Activated CD4-positive, alpha-beta T cell treated with anti-CD3 and anti-CD28 coated beads, Interleukin-2, amount 50 U/mL, for 48 hours (primary cell): ENCODE results near the gene TEX51.

ENCODE experiments used
- DNase-seq, 2 experiments: peaks; one replicate each; pipeline ENCODE4 v3.0.0-alpha.2; 2020

TEX51 gene

GRCh38 chr2:126879348-126880298 lies 19.1 kb upstream of the TEX51 start:
- DNase-seq, result no peak

- no peak for DNase-seq
Observed at GRCh38 chr2:126880324-126880723, 18.4 kb upstream of the TEX51 start.

DNA sequence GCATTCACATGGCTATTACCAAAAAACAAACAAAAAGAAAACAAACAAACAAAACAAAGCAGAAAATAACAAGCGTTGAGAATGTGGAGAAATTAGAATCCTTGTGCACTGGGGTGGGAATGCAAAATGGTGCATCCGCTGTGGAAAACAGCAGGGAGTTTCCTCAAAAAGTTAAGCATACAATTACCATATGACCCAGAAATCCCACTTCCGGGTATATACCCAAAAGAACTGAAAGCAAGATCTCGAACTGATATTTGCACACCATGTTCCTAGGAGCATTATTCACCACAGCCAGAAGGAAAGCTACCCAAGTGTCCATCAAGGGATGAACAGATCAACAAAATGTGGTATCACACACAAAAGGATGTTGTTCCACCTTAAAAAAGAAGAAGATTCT lies 17.9 kb upstream of the TEX51 start:
- DNase-seq, result no peak

- DNase-seq, result no peak
Observed at GRCh38 chr2:126881591-126881990, 17.1 kb upstream of the TEX51 start.

DNA sequence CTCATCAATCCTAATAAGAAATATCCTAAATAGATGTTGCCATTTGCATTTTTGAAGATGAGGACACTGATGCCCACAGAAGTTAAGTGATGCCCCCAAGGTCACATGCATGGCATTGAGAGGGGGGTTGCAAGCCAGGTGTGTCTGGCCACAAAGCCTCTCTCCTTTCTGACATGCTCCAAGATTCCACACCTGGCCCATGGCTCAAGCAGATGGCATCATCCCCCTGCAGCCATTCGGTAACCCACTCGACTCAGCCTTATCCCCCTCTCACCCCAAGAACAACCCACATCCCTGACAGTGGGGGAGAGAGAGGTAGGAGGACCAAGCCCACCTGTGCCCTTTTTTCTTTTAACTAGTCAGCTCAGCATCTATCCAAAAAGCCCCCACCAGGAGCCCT lies 16.5 kb upstream of the TEX51 start:
- DNase-seq, result no peak

- DNase-seq, result no peak
Observed at GRCh38 chr2:126882736-126883665, 15.7 kb upstream of the TEX51 start.

GRCh38 chr2:126883666-126884040 lies 15.0 kb upstream of the TEX51 start:
- DNase-seq, result no peak

DNA sequence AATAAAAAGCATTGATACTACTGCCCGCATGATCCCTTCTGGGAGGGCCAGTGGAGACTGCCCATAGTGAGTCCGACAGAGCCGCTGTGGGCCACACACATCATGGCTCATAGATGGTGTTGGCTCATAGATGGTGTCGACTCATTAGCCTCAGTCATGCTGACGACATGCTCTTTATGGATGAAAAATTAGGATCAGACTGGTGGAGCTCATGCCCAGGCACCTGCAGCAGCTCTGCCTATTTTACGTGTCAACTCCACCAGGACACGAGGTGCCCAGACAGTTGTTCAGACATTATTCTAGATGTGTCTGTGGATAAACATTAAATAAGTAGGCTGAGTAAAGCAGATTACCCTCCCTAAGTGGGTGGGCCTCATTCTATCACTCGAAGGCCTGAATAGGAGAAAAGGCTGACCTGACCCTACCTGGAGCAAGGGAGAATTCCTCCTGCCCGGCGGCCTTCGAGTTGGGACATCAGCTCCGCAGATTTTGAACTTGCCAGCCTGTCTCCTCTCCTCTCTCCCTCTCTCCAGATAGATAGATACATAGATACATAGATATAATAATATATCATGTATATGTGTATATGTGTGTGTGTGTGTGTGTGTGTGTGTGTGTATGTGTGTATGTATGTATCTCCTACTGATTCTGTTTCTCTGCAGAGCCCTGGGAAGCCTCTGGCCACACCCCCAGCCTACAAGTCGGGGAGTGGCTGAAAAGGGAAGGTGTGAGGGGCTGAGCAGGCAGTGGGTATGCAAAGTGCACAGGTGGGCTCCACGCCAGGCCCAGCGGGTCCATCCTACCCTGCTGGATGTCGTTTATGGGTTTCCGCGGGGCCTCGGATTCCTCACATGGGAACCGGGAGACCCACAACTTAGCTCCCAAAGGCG lies 13.6 kb upstream of the TEX51 start:
- DNase-seq, result no peak

- no peak for DNase-seq
Observed at GRCh38 chr2:126885751-126886210, 12.9 kb upstream of the TEX51 start.

DNA sequence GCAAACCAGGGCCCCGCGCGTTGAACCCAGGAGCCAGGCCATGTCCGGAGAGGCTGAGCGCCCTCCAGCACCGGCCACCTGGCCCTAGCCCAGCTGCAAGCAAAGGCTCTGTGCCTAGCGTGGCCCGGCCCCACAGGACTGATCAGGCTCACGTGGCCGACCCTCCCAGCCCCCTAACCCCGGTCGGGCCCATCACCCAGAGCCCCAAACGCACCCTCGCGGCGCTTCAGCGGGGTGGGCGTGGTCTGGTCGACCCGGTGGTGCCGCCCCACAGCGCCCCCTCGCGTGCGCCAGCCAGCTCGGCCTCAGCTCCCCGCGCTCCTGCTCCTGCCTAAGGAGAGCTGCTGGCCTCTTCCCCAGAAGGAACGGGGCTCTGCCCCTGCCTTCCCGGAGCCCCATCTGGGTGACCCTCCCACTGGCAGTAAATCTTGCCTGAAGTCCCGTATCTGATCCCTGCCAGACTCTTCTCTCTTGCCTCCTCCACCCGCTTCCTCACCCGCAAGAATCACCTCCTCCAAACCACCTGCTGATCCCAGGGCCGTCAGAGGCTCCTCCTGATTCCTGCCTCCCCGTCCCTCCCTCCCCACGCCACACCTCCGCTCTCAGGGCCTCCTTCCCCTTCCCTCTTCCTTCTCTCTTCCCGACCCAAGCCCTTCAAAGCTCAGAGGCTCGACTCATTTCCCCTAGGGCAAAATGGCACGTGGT lies 12.3 kb upstream of the TEX51 start:
- peak; percentile 61 to 67 for DNase-seq

DNA sequence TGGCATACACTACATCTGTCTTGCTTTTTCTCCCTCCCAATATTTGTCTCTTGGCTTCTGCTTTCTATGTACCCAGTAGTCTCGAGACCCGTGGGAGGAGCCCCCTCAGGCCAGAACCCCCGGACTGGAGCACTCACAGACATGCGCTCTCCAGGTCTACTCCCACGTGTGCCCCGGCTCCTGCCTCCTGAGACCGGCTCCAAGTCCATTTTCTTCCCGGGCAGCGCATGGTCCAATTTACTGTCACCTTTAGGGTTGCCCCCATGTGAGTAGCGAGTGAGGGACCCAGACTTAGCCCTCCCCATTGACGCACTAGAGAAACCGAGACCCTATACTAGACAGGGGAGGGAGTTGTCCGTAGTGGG lies 11.8 kb upstream of the TEX51 start:
- DNase-seq, result no peak

DNA sequence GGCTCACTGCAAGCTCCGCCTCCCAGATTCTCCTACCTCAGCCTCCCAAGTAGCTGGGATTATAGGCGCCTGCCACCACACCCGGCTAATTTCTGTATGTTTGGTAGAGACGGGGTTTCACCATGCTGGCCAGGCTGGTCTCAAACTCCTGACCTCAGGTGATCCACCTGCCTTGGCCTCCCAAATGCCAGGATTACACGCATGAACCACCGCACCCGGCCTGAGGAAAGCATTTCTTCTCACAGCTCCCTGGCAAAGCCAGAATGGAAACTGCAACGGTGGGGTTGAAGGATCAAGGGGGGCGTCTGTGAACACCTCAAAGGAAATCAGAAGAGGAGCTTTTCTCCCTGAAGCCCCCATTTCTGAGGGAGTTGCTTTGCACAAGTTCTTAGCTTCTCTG lies 11.2 kb upstream of the TEX51 start:
- DNase-seq, result no peak

DNA sequence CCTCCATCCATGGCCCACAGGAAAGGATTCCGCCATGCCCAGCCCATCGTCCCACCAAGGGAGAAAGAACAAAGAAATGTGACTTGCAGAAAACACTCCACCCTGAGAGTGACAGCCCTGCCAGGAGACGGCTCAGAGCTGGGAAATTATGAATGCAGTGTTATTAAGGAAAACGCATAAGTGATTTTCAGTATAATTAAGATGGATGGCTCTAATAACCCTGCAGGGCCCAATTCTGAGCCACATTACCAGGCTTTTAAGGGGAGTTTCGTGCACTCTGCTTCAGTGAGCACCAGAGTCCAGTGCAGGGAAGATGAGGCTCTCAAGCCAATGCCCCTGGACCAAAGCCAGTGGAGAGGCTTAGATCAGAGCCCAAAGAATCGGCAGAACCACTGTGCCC lies 10.6 kb upstream of the TEX51 start:
- no peak for DNase-seq

- DNase-seq, result no peak
Observed at GRCh38 chr2:126889071-126889470, 9.6 kb upstream of the TEX51 start.

DNA sequence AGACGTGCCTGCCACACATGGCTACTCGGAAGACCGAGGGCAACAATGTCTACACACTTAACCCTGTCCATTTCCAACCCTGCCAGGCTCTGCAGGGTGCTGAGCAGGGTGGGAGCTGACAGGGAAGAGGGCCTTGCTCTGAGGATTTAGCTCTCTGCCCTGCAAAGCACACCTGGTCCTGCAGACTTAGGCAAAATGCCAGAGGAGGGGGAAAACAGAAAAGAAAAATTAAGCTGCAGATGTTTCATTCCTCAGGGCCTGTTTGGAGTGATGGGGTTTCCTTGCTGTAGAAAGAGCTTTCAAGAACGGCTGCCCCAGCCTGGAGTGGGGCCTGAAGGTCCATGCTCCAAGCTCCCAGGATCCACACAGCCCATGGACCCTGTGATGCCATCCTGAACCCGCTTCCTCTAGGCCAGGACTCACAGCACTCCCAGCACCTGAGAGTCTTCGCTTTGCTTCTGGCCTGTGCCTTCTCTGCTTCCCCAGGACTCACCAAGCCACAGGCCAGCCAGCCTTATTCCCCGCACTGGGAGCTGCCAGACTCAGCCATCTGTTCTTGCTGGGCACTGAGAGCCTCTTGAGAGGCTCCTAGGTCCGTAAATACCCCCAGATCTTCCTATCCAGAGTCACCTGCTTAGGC lies 9.1 kb upstream of the TEX51 start:
- DNase-seq, result no peak

GRCh38 chr2:126890136-126890510 lies 8.6 kb upstream of the TEX51 start:
- no peak for DNase-seq

GRCh38 chr2:126890551-126891450 lies 7.9 kb upstream of the TEX51 start:
- DNase-seq, result no peak

GRCh38 chr2:126891681-126892500 lies 6.8 kb upstream of the TEX51 start:
- no peak for DNase-seq

GRCh38 chr2:126893153-126893552 lies 5.5 kb upstream of the TEX51 start:
- DNase-seq, result no peak

DNA sequence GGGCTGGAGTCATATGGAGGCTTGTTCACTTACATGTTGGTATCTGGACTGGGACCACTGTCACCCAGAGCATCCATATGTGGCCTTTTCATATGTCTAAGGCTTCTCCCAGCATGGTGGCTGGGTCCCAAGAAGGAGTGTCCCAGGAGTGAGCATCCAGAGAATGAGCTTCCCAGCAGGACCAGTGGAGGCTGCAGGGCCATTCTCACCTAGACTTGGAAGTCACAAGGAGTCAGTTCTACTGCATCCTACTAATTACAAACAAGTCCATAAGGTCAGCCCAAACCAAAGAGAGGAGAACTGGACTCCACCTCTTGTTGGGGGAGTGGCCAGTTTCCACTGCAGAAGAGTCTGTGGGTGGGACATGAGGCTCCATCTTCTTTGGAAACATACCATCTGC lies 5.1 kb upstream of the TEX51 start:
- no peak for DNase-seq
